ENCODE measurements around the gene TEX35.

TEX35 gene

DNA sequence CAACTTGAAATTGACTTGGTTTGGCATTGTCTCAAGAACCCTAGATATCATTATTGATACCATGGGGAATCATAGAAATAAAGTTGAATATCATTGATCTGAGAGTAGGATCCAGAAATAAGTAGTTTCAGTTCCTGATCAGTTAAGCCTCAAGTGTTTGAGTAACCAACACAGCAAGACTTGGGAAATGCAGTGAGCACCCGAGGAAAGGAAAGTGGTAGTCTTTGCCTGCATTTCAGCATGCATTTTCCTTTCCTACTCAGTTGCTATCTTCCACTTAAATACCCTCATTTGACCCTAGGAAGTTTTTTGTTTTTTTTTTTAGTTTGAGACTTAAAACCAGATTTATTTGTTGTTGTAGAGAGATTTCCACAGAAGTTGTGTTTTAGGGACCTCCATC, 35.1 kb upstream of the TEX35 start:
- H3K9ac ChIP-seq (ENCODE audit: low read depth, low read length), result no peak overlapping the region
- H3K36me3 ChIP-seq (ENCODE audit: insufficient read depth, low read length), result no peaks in the 10 kb centered on the region
- H3K27ac ChIP-seq (ENCODE audit: low read length), result no peak overlapping the region
- TF ChIP-seq, protein P1, sequence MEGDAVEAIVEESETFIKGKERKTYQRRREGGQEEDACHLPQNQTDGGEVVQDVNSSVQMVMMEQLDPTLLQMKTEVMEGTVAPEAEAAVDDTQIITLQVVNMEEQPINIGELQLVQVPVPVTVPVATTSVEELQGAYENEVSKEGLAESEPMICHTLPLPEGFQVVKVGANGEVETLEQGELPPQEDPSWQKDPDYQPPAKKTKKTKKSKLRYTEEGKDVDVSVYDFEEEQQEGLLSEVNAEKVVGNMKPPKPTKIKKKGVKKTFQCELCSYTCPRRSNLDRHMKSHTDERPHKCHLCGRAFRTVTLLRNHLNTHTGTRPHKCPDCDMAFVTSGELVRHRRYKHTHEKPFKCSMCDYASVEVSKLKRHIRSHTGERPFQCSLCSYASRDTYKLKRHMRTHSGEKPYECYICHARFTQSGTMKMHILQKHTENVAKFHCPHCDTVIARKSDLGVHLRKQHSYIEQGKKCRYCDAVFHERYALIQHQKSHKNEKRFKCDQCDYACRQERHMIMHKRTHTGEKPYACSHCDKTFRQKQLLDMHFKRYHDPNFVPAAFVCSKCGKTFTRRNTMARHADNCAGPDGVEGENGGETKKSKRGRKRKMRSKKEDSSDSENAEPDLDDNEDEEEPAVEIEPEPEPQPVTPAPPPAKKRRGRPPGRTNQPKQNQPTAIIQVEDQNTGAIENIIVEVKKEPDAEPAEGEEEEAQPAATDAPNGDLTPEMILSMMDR (IDR thresholded peaks at IDR 0.05; ENCODE audit: borderline replicate concordance, extremely low read depth, low read length, poor library complexity, severe bottlenecking), result no peak
- no peak for TF ChIP-seq EZH2 (IDR thresholded peaks at IDR 0.05; ENCODE audit: borderline replicate concordance, low read depth, low read length, severe bottlenecking)
- H3K9me3 ChIP-seq (ENCODE audit: insufficient read depth, low read length, severe bottlenecking), result no peaks in the 10 kb centered on the region
- no peak overlapping the region for H2AFZ ChIP-seq (ENCODE audit: low read depth, low read length)
- no peaks in the 10 kb centered on the region for H3K4me1 ChIP-seq (ENCODE audit: insufficient read depth, low read length)
- H3K4me3 ChIP-seq (ENCODE audit: low read depth in 1 of 2, low read length in 2 of 2), result no peak overlapping the region
- no peaks in the 10 kb centered on the region for H3K79me2 ChIP-seq (ENCODE audit: insufficient read depth, low read length)
- no peaks in the 10 kb centered on the region for H4K20me1 ChIP-seq (ENCODE audit: insufficient read depth, low read length)
- no peak overlapping the region for H3K4me2 ChIP-seq (ENCODE audit: insufficient read depth, low read length)
- no peak for DNase-seq
- no peak for ATAC-seq (ENCODE audit: insufficient read depth, low read depth)
- H3K27me3 ChIP-seq (ENCODE audit: insufficient read depth, low read length, poor library complexity), result peaks cover 16% of the 10 kb centered on the region

DNA sequence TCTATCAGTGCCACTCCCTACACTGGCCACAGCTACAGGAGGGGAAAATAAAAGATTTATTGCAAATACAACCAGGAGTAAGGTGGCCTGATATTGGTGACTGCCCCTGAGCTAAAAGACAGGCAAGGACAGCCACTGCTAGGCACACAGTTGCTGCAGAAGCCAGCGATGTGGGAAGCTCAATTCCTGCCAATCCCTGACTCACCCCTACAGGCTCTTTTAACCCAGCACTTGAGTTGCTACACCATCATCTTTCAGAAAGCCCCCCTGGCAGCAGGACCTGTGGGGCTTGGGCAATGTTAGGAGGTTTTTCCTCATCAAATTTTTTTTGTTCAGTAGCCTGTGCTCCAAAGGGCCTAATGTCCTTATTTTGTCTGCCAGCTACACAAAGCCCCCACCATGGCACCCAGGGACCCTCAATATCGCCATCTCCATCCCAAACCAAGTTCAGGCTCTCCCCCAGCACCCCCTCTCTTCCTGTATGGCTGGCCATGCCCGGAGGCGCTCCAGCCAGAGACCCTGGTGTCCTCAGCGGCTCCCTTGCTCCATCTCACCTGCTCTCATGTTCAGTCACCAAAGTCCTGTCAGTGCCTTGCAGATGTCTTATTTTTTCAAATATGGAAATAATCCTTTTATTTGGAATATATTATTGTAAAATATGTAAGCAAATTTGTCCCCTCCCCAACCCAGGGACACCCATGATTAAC, 29.5 kb upstream of the TEX35 start:
- H3K9me3 ChIP-seq (ENCODE audit: insufficient read depth, low read length, severe bottlenecking), result no peaks in the 10 kb centered on the region
- no peaks in the 10 kb centered on the region for H4K20me1 ChIP-seq (ENCODE audit: insufficient read depth, low read length)
- H3K27me3 ChIP-seq (ENCODE audit: insufficient read depth, low read length, poor library complexity), result no peaks in the 10 kb centered on the region
- H3K4me3 ChIP-seq (ENCODE audit: low read depth in 1 of 2, low read length in 2 of 2), result no peak overlapping the region
- no peak overlapping the region for H2AFZ ChIP-seq (ENCODE audit: low read depth, low read length)
- no peaks in the 10 kb centered on the region for H3K79me2 ChIP-seq (ENCODE audit: insufficient read depth, low read length)
- H3K27ac ChIP-seq (ENCODE audit: low read length), result no peak overlapping the region
- no peak overlapping the region for H3K4me2 ChIP-seq (ENCODE audit: insufficient read depth, low read length)
- H3K9ac ChIP-seq (ENCODE audit: low read depth, low read length), result no peak overlapping the region
- TF ChIP-seq EZH2 (IDR thresholded peaks at IDR 0.05; ENCODE audit: borderline replicate concordance, low read depth, low read length, severe bottlenecking), result no peak
- TF ChIP-seq, protein P1 (IDR thresholded peaks at IDR 0.05; ENCODE audit: borderline replicate concordance, extremely low read depth, low read length, poor library complexity, severe bottlenecking), result no peak
- H3K4me1 ChIP-seq (ENCODE audit: insufficient read depth, low read length), result no peaks in the 10 kb centered on the region
- no peaks in the 10 kb centered on the region for H3K36me3 ChIP-seq (ENCODE audit: insufficient read depth, low read length)
- DNase-seq (no peak), ATAC-seq (ENCODE audit: insufficient read depth, low read depth) (no peak)

DNA sequence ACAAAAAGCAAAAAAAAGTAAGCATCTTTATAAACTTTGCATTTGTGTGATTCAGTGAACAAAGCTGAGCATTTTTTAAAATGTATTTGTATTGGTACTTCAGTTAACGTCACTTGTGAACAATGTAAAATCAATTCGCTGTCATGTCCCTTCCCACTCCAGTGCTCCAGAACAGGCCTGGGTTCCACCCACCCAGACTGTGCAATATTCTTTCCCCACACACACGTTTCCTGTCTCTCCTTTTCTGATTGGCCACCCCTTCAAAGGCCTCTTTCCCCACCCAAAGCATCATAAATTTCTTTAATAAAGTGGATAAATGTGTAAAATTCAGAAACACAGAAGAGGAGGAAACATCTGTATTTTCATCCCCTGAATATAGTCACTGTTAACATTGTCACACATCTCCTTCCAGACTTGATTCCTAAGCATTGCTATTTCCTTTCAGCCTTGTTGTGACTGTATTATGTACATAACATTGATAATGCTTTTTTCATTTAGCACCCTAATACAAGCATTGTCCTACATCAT, 28.1 kb upstream of the TEX35 start:
- TF ChIP-seq, protein P1 (IDR thresholded peaks at IDR 0.05; ENCODE audit: borderline replicate concordance, extremely low read depth, low read length, poor library complexity, severe bottlenecking), result no peak
- no peak for TF ChIP-seq EZH2 (IDR thresholded peaks at IDR 0.05; ENCODE audit: borderline replicate concordance, low read depth, low read length, severe bottlenecking)
- Histone ChIP-seq H3K9ac (ENCODE audit: low read depth, low read length) (no peak overlapping the region), H3K79me2 (ENCODE audit: insufficient read depth, low read length) (no peaks in the 10 kb centered on the region)

More for the DNA sequence above, 28.1 kb upstream of the TEX35 start:
- H3K27ac ChIP-seq (ENCODE audit: low read length), result no peak overlapping the region
- no peak overlapping the region for H3K4me3 ChIP-seq (ENCODE audit: low read depth in 1 of 2, low read length in 2 of 2)
- no peaks in the 10 kb centered on the region for H3K9me3 ChIP-seq (ENCODE audit: insufficient read depth, low read length, severe bottlenecking)
- ATAC-seq (ENCODE audit: insufficient read depth, low read depth) (no peak), DNase-seq (no peak)
- no peaks in the 10 kb centered on the region for H4K20me1 ChIP-seq (ENCODE audit: insufficient read depth, low read length)
- no peaks in the 10 kb centered on the region for H3K36me3 ChIP-seq (ENCODE audit: insufficient read depth, low read length)
- H3K4me2 ChIP-seq (ENCODE audit: insufficient read depth, low read length), result no peak overlapping the region
- no peak overlapping the region for H2AFZ ChIP-seq (ENCODE audit: low read depth, low read length)
- H3K27me3 ChIP-seq (ENCODE audit: insufficient read depth, low read length, poor library complexity), result no peaks in the 10 kb centered on the region
- no peaks in the 10 kb centered on the region for H3K4me1 ChIP-seq (ENCODE audit: insufficient read depth, low read length)

Measured in DND-41 (cell line).